ENCODE results near the gene TNN. TPM values are rescaled to one million over a fixed set of nuclear protein-coding genes. Genes with fewer than 3 reads are reported as not detected.

TNN gene
- total and polyA plus RNA-seq, 2 donors from 2014 or later, result 0.26 TPM; not detected in 1

DNA sequence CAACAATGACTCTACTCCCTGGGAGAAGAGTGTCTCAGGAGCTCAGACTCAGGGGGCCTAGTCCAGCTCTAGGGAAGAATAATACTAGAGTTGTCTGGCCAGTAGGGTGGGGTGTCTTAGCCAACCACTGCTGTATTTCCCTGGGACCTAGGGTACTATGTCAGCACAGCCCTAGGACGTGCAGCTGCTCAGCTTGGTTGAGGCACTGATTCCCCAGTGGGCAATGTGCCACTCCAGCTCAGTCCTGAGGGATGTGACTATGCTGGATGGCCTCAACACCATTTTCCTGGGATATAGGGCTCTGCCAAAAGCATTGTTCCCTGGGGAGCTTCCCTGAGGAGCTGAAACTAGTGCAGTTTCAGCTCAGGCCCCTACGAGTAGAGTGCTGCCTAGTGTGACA, 47.4 kb downstream of the TNN start:
- H3K9ac ChIP-seq (ENCODE audit: low read length in 3 of 3), result no peak overlapping the region
- no peaks in the 10 kb centered on the region for H3K36me3 ChIP-seq (ENCODE audit: control insufficient read depth in 2 of 3, insufficient read depth in 3 of 3, low read length in 3 of 3)
- H3K4me1 ChIP-seq (ENCODE audit: control insufficient read depth in 2 of 3, insufficient read depth in 2 of 3, low read depth in 1 of 3, low read length in 3 of 3), result no peaks in the 10 kb centered on the region
- TF ChIP-seq, protein P1, sequence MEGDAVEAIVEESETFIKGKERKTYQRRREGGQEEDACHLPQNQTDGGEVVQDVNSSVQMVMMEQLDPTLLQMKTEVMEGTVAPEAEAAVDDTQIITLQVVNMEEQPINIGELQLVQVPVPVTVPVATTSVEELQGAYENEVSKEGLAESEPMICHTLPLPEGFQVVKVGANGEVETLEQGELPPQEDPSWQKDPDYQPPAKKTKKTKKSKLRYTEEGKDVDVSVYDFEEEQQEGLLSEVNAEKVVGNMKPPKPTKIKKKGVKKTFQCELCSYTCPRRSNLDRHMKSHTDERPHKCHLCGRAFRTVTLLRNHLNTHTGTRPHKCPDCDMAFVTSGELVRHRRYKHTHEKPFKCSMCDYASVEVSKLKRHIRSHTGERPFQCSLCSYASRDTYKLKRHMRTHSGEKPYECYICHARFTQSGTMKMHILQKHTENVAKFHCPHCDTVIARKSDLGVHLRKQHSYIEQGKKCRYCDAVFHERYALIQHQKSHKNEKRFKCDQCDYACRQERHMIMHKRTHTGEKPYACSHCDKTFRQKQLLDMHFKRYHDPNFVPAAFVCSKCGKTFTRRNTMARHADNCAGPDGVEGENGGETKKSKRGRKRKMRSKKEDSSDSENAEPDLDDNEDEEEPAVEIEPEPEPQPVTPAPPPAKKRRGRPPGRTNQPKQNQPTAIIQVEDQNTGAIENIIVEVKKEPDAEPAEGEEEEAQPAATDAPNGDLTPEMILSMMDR (IDR thresholded peaks at IDR 0.05; ENCODE audit: borderline replicate concordance, extremely low read depth, insufficient read depth), result no peak
- no peak overlapping the region for H3K4me3 ChIP-seq (ENCODE audit: low read length in 3 of 3)
- no peaks in the 10 kb centered on the region for H3K27me3 ChIP-seq (ENCODE audit: control insufficient read depth, insufficient read depth, low read length)
- intact Hi-C loops (cut with DNase I), result loop anchor here (10.0 kb wide), 1 partner anchor 70 kb away; no protein-coding TSS in a partner anchor
- no peak for FAIRE-seq
- peaks cover 0 to 15% (median 7%) of the 10 kb centered on the region in 3 donors for H3K9me3 ChIP-seq (ENCODE audit: control insufficient read depth in 2 of 3, insufficient read depth in 1 of 3, low read length in 3 of 3)
- no peak for DNase-seq
- H3K27ac ChIP-seq (ENCODE audit: low read depth in 2 of 2, low read length in 2 of 2), result no peak overlapping the region

DNA sequence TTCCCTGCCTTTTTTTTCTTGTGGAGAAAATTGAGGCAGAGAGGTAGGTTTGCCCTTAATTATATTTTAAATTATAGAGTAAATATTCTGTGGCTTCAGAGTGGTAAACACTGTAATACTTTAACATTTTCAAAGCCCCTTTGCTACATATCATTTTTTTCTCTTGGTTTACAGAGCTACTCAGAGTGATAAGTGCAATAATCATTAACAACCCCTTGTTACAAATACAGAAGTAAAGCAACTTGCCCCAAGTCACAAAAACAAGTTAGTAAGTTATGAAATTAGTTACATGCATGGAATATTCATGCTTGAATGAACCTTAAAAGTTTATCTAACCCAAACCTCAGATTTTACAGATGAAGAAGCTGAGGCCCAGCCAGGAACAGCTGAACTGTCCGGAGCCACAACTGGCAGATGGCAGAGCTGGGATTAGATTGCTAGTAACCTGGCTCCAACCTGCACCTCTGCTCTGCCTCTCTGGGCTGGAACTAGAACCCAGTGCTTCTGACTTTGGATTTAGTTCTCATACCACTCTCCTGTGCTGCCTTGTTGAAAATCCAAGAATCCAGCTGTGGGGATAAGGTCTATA, 48.7 kb downstream of the TNN start:
- H3K27ac ChIP-seq (ENCODE audit: low read depth in 2 of 2, low read length in 2 of 2), result no peak overlapping the region
- H3K27me3 ChIP-seq (ENCODE audit: control insufficient read depth, insufficient read depth, low read length), result no peaks in the 10 kb centered on the region
- TF ChIP-seq, protein P1 (IDR thresholded peaks at IDR 0.05; ENCODE audit: borderline replicate concordance, extremely low read depth, insufficient read depth), result no peak
- no peak overlapping the region for H3K9ac ChIP-seq (ENCODE audit: low read length in 3 of 3)
- FAIRE-seq, result no peak
- no peak overlapping the region for H3K4me3 ChIP-seq (ENCODE audit: low read length in 3 of 3)
- no peaks in the 10 kb centered on the region for H3K36me3 ChIP-seq (ENCODE audit: control insufficient read depth in 2 of 3, insufficient read depth in 3 of 3, low read length in 3 of 3)
- peaks cover 0 to 15% (median 7%) of the 10 kb centered on the region in 3 donors for H3K9me3 ChIP-seq (ENCODE audit: control insufficient read depth in 2 of 3, insufficient read depth in 1 of 3, low read length in 3 of 3)
- no peak for DNase-seq
- no peaks in the 10 kb centered on the region for H3K4me1 ChIP-seq (ENCODE audit: control insufficient read depth in 2 of 3, insufficient read depth in 2 of 3, low read depth in 1 of 3, low read length in 3 of 3)
- intact Hi-C loops (cut with DNase I), result loop anchor here (10.0 kb wide), 1 partner anchor 72 kb away; no protein-coding TSS in a partner anchor

DNA sequence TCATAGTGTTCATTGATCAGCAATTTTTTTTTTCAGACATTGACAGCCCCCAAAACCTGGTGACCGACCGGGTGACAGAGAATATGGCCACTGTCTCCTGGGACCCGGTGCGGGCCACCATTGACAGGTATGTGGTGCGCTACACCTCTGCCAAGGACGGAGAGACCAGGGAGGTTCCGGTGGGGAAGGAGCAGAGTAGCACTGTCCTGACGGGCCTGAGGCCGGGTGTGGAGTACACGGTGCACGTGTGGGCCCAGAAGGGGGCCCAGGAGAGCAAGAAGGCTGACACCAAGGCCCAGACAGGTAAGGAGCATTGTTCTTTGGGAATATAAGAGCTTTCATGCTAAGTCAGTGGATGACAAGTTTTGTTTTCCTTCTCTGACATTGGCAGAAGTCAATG, 49.3 kb downstream of the TNN start:
- H3K27me3 ChIP-seq (ENCODE audit: control insufficient read depth, insufficient read depth, low read length), result no peaks in the 10 kb centered on the region
- H3K9me3 ChIP-seq (ENCODE audit: control insufficient read depth in 2 of 3, insufficient read depth in 1 of 3, low read length in 3 of 3), result peaks cover 0 to 15% (median 7%) of the 10 kb centered on the region in 3 donors
- no peak overlapping the region for H3K9ac ChIP-seq (ENCODE audit: low read length in 3 of 3)
- FAIRE-seq, result no peak
- no peak overlapping the region for H3K27ac ChIP-seq (ENCODE audit: low read depth in 2 of 2, low read length in 2 of 2)
- TF ChIP-seq, protein P1 (IDR thresholded peaks at IDR 0.05; ENCODE audit: borderline replicate concordance, extremely low read depth, insufficient read depth), result no peak
- DNase-seq, result no peak
- H3K4me3 ChIP-seq (ENCODE audit: low read length in 3 of 3), result no peak overlapping the region
- intact Hi-C loops (cut with DNase I), result loop anchor here (10.0 kb wide), 1 partner anchor 72 kb away; no protein-coding TSS in a partner anchor
- H3K36me3 ChIP-seq (ENCODE audit: control insufficient read depth in 2 of 3, insufficient read depth in 3 of 3, low read length in 3 of 3), result no peaks in the 10 kb centered on the region
- H3K4me1 ChIP-seq (ENCODE audit: control insufficient read depth in 2 of 3, insufficient read depth in 2 of 3, low read depth in 1 of 3, low read length in 3 of 3), result no peaks in the 10 kb centered on the region
